HepG2 (cell line): Measurements from ENCODE around the gene TENT4B. TPM values are rescaled to one million over a fixed set of nuclear protein-coding genes. Genes with fewer than 3 reads are reported as not detected.

Source experiments
- ATAC-seq: fragments of 200-7000 bp; cut with Tn5 transposase; 3 replicates; pipeline ENCODE4 v1.9.1; 2020; ENCODE audit warnings: mild to moderate bottlenecking, moderate library complexity
- BruUV-seq: library from RNA; stranded (reverse); fragments of 400-500 nt; replicated peaks from 2 replicates; lab custom pipeline; 2021; lab: Mats Ljungman, UMichigan
- CTCF ChIA-PET: fragments of 300-600 bp; formaldehyde crosslinking; extraction: SDS; loops from one replicate; lab custom pipeline; 2021; ENCODE audit warnings: low total read pairs, inconsistent platforms, low intra/inter-chr PET ratio; lab: Yijun Ruan, JAX
- POLR2A ChIA-PET: fragments of 350-600 bp; sonication (Branson Sonifier 250); formaldehyde crosslinking; loops from one replicate; lab custom pipeline; 2020; ENCODE audit warnings: antibody characterized with exemption, inconsistent platforms; lab: Yijun Ruan, JAX
- DNase-seq: peaks from one replicate; pipeline ENCODE4 v3.0.0-alpha.2; 2015; ENCODE audit warnings: low spot score
- FAIRE-seq: peaks from 3 replicates; lab custom pipeline; 2011; peaks lifted over from hg19 to GRCh38; lab: Jason Lieb, UNC
- H2AFZ ChIP-seq: one replicate; pipeline ENCODE4 v1.6.1; 2011; ENCODE audit warnings: low read length, inconsistent platforms
- H3K27ac ChIP-seq: fragments of 300-600 bp; 3 replicates; pipeline ENCODE4 v1.8.0; 2011; ENCODE audit warnings: mixed run types, mild to moderate bottlenecking, mixed read lengths, low read length, inconsistent platforms; ENCODE audit not compliant: insufficient read depth; ENCODE audit errors: extremely low read length
- H3K27me3 ChIP-seq, 2 experiments: fragments of 200-600 bp in 1 of 2; 2 replicates in 1 of 2; 3 replicates in 1 of 2; pipeline versions ENCODE4 v1.6.0 to v1.8.0; 2011; ENCODE audit warnings: low read length in 2 of 2, mild to moderate bottlenecking in 2 of 2, moderate library complexity in 2 of 2, inconsistent platforms in 1 of 2; ENCODE audit not compliant: insufficient read depth in 2 of 2, control insufficient read depth in 1 of 2
- H3K36me3 ChIP-seq, 2 experiments: fragments of 200-600 bp in 1 of 2; replicated peaks in 1 of 2; 2 replicates in 1 of 2; 3 replicates in 1 of 2; pipeline versions ENCODE4 v1.5.1 to v1.8.0; 2011; ENCODE audit warnings: low read length in 2 of 2, inconsistent platforms in 1 of 2; ENCODE audit not compliant: insufficient read depth in 2 of 2, control insufficient read depth in 1 of 2
- H3K4me1 ChIP-seq: 2 replicates; pipeline ENCODE4 v1.5.1; 2012; ENCODE audit warnings: low read length, inconsistent platforms; ENCODE audit not compliant: insufficient read depth
- H3K4me2 ChIP-seq: 2 replicates; pipeline ENCODE4 v1.6.0; 2011; ENCODE audit warnings: low read depth, low read length, inconsistent platforms
- H3K4me3 ChIP-seq, 3 experiments: fragments of 200-600 bp in 1 of 3; sonication (generic), shearing (Covaris generic) in 1 of 3; replicated peaks in 1 of 3; 2 replicates each; pipeline ENCODE4 v1.5.1; 2011 to 2016; ENCODE audit warnings: low read length in 3 of 3, inconsistent platforms in 2 of 3, low read depth in 2 of 3, mild to moderate bottlenecking in 2 of 3, control low read depth in 1 of 3, mixed read lengths in 1 of 3; ENCODE audit not compliant: insufficient read depth in 1 of 3
- H3K79me2 ChIP-seq: one replicate; pipeline ENCODE4 v1.6.1; 2011; ENCODE audit warnings: low read length, inconsistent platforms; ENCODE audit not compliant: insufficient read depth
- H3K9ac ChIP-seq: 2 replicates; pipeline ENCODE4 v1.6.0; 2011; ENCODE audit warnings: mild to moderate bottlenecking, low read depth, low read length, inconsistent platforms; ENCODE audit not compliant: insufficient read depth
- H3K9me3 ChIP-seq: 2 replicates; pipeline ENCODE4 v1.5.1; 2012; ENCODE audit warnings: mild to moderate bottlenecking, low read length
- H4K20me1 ChIP-seq: 2 replicates; pipeline ENCODE4 v1.6.0; 2011; ENCODE audit warnings: inconsistent platforms, mild to moderate bottlenecking, low read length, moderate library complexity; ENCODE audit not compliant: insufficient read depth
- EP300 ChIP-seq, 3 experiments: sonication (generic) in 1 of 3; formaldehyde crosslinking in 1 of 3; IDR thresholded peaks; 2 replicates each; pipeline versions ENCODE4 v1.5.1 to v1.6.1; 2011 to 2020; ENCODE audit warnings: low read depth in 2 of 3, low read length in 2 of 3, borderline replicate concordance in 1 of 3, improper control_type of control experiment in 1 of 3, mild to moderate bottlenecking in 1 of 3, missing genetic modification reagents in 1 of 3, moderate library complexity in 1 of 3
- MAFK ChIP-seq, 2 experiments: IDR thresholded peaks in 1 of 2; conservative IDR thresholded peaks in 1 of 2; 2 replicates each; pipeline ENCODE4 v1.6.1; 2011; ENCODE audit warnings: improper control_type of control experiment in 2 of 2, low read length in 2 of 2
- NR1H2 ChIP-seq: sonication (generic); formaldehyde crosslinking; IDR thresholded peaks from 2 replicates; pipeline ENCODE4 v1.8.1; 2022; ENCODE audit warnings: low read depth, missing genetic modification reagents, borderline replicate concordance
- NR2C2 ChIP-seq: sonication (generic); formaldehyde crosslinking; IDR thresholded peaks from 2 replicates; pipeline ENCODE4 v1.4.0; 2020; ENCODE audit warnings: missing genetic modification reagents, mild to moderate bottlenecking, moderate library complexity, borderline replicate concordance
- REL ChIP-seq: sonication (generic); formaldehyde crosslinking; conservative IDR thresholded peaks from 2 replicates; pipeline ENCODE4 v1.8.0; 2022; ENCODE audit warnings: mild to moderate bottlenecking, missing genetic modification reagents, moderate library complexity
- RFXAP ChIP-seq: sonication (generic); formaldehyde crosslinking; IDR thresholded peaks from 2 replicates; pipeline ENCODE4 v1.4.0; 2020; ENCODE audit warnings: missing genetic modification reagents, borderline replicate concordance
- SPEN ChIP-seq: sonication (generic); formaldehyde crosslinking; IDR thresholded peaks from 2 replicates; pipeline ENCODE4 v1.5.1; 2020; ENCODE audit warnings: low read depth, mild to moderate bottlenecking, missing genetic modification reagents
- TOPORS ChIP-seq: sonication (generic); formaldehyde crosslinking; IDR thresholded peaks from 2 replicates; pipeline ENCODE4 v1.8.0; 2023; ENCODE audit warnings: mild to moderate bottlenecking, missing genetic modification reagents
- ZBTB34 ChIP-seq: sonication (generic); formaldehyde crosslinking; IDR thresholded peaks from 2 replicates; pipeline ENCODE4 v1.8.0; 2022; ENCODE audit warnings: mild to moderate bottlenecking, missing genetic modification reagents
- ZBTB7B ChIP-seq: sonication (generic); formaldehyde crosslinking; IDR thresholded peaks from 2 replicates; pipeline ENCODE4 v1.4.0; 2020; ENCODE audit warnings: missing genetic modification reagents
- ZNF768 ChIP-seq: sonication (generic); formaldehyde crosslinking; IDR thresholded peaks from 2 replicates; pipeline ENCODE4 v1.4.0; 2020; ENCODE audit warnings: missing genetic modification reagents
- ZNF781 ChIP-seq: sonication (generic); formaldehyde crosslinking; IDR thresholded peaks from 2 replicates; pipeline ENCODE4 v1.5.1; 2020; ENCODE audit warnings: borderline replicate concordance, mild to moderate bottlenecking, missing genetic modification reagents; ENCODE audit errors: not compliant biosample characterization
- WGBS: methylation state at CpG from one replicate; pipeline ENCODE4 v1.1.6; 2017; ENCODE audit warnings: low lambda C conversion rate; 5-methylcytosine and 5-hydroxymethylcytosine counted together
- in situ Hi-C: cut with HindIII; loops from 2 replicates; pipeline ENCODE4 v1.10.0; 2017; ENCODE audit warnings: low pct_unique_long_range_greater_than_20kb; ENCODE audit not compliant: extremely low pct_ligation_motif_present
- intact Hi-C: fragments of 100-400 bp; cut with micrococcal nuclease; formaldehyde crosslinking; loops from one replicate; pipeline ENCODE4 v1.10.0; 2022; ENCODE audit not compliant: unreplicated experiment
- polyA plus RNA-seq, 8 experiments: library from polyadenylated mRNA; depleted of rRNA in 3 of 8; stranded (reverse) in 7 of 8; unstranded in 1 of 8; fragments of >200 nt; fragmentation: Illumina TruSeq in 4 of 8; extraction: Trizol in 4 of 8; gene quantifications; 2 replicates each; pipeline versions ENCODE4 v1.2.1 to v1.2.3, GENCODE V29; 2011 to 2016; ENCODE audit warnings: low read depth in 4 of 8, missing spikeins in 1 of 8, mixed read lengths in 1 of 8; ENCODE audit not compliant: insufficient read depth in 1 of 8
- total RNA-seq, 5 experiments: library from RNA; depleted of rRNA; stranded (reverse); fragments of >200 nt; fragmentation: Illumina TruSeq; extraction: Trizol; gene quantifications; 2 replicates each; pipeline ENCODE4 v1.2.3, GENCODE V29; 2016; ENCODE audit warnings: low read depth in 1 of 5

TENT4B gene
- total and polyA plus RNA-seq, 2 of the 13 experiments (the other 11 are each of a cell fraction or from before 2014, with no cell fraction given) = 15.0 to 32.8 TPM

DNA sequence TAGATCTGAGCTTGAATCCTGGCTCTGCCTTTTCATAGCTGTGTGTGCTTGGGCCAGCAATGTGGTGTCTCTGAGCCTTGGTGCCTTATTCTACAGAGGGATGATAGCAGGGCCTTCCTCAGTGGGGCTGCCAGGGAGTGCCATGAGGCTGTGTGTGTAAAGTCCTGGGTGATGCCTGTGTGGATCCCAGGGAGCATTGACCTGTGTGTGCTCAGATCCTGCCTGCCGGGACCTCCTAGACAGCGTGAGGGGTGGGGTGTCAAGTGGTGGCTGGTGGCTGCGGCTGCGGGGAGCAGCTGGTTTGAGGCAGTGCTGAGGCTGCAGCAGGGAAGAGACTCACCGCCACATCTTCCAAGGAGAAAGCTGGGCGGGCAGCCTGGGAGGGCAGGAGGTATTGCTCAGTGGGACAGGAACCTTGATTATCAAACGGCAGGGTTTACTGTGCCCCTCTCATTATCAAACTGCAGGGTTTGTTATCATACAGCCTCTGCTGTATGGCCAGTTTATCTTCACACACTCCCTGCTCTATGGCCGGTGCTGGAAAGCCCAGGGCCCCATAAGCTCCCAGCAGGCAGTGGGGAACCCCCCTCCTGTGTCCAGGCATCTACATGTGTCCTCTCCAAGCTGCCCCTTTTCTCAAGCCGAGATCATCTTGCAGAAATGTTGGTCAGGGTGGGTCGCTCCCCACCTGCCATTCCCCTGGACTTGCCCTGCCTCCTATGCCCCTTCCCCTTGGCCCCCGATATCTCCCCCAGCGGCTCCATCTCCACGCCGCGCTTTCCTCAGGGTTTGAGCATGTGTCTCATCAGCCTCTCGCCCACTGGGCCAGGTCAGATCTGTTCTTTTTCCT is 110.2 kb downstream of the TENT4B start:
- Histone ChIP-seq H3K4me2 (no peak overlapping the region), H2AFZ (no peak overlapping the region), H3K4me1 (peaks cover 80% of the 10 kb centered on the region), H3K4me3 (no peak overlapping the region), H3K9ac (no peak overlapping the region), H3K9me3 (no peaks in the 10 kb centered on the region), H4K20me1 (no peaks in the 10 kb centered on the region), H3K36me3 (no peaks in the 10 kb centered on the region), H3K27ac (no peak overlapping the region), H3K27me3 (peaks cover 6 to 37% of the 10 kb centered on the region in 2 experiments; a peak in 4 of 5 replicates), H3K79me2 (no peaks in the 10 kb centered on the region)
- DNase-seq = no peak
- ChIA-PET POLR2A (interaction anchor here (1.6 kb wide), 1 partner anchor 34 kb away, joined by 5 read pairs; no protein-coding TSS in a partner anchor), CTCF (no interaction called here)
- intact Hi-C loops = no loop called here
- 72% methylated on average over 16 of the region's 16 CpGs for whole genome bisulfite sequencing
- in situ Hi-C loops = loop anchor here (10.0 kb wide), 1 partner anchor 402 kb away; no protein-coding TSS in a partner anchor
- peak; percentile 97 for TF ChIP-seq ZNF768 (CRISPR knock-in tag)
- no peak for TF ChIP-seq NR2C2 (CRISPR knock-in tag)
- FAIRE-seq = no peak
- no TSS peak for BruUV-seq
- no peak for ATAC-seq

DNA sequence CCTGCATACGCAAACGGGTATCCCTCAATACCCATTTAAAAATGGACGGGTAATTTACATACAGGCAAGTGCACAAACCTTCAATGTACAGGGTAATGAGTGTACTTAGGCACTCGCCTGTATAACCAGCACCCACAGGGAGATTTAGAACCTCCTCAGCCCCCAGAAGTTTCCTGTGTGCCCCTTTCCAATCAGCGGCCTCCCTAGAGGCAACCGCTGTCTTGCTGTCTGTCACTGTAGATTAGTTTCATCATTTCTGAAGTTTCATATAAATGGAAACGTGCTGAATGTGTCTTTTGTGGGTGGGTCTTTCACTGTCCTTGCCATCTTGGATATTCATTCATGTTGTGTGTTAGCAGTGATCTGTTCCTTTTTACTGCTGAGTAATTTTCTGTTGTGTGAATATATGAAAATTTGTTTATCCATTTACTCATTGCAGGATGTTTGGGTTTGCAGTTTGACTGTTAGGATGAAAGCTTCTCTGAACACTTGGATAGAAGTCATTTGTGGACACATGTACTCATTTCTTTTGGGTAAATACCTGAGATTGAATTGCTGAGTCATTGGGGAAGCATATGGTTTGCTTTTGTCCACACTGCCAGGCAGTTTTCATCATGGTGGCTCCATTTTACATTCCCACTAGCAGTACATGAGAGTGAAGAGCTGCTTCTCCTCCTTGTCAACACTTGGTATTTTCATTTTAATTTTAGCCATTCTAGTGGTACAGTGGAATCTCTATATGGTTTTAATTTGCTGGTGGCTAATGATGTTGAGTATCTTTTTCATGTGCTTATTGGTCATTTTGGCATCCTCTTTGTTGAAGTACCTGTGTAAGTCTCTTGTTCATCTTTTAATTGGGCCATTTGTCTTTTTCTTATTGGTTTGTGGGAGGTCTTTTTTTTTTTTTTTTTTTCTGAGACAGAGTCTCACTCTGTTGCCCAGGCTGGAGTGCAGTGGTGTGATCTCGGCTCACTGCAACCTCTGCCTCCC is 111.1 kb downstream of the TENT4B start:
- Histone ChIP-seq H3K79me2 (no peaks in the 10 kb centered on the region), H3K27me3 (peaks cover 6 to 32% of the 10 kb centered on the region in 2 experiments; a peak in 4 of 5 replicates), H3K4me1 (peaks cover 83% of the 10 kb centered on the region), H3K4me2 (no peak overlapping the region), H3K27ac (no peak overlapping the region), H3K9ac (no peak overlapping the region), H3K4me3 (no peak overlapping the region), H3K36me3 (no peaks in the 10 kb centered on the region), H4K20me1 (no peaks in the 10 kb centered on the region), H2AFZ (no peak overlapping the region), H3K9me3 (no peaks in the 10 kb centered on the region)
- WGBS = 74% methylated on average over 8 of the region's 8 CpGs
- intact Hi-C loops = no loop called here
- DNase-seq (peak; percentile 75), FAIRE-seq (peak; percentile 18), ATAC-seq (no peak)
- in situ Hi-C loops = loop anchor here (10.0 kb wide), 1 partner anchor 401 kb away; no protein-coding TSS in a partner anchor
- ChIA-PET POLR2A (no interaction called here), CTCF (no interaction called here)
- BruUV-seq = no TSS peak
- no peak for TF ChIP-seq ZBTB7B
- no peak for TF ChIP-seq TOPORS (CRISPR knock-in tag)
- TF ChIP-seq REL (CRISPR knock-in tag) = no peak
- TF ChIP-seq RFXAP = no peak
- no peak for TF ChIP-seq ZBTB34 (CRISPR knock-in tag)
- peak; percentile 83 to 93 for TF ChIP-seq MAFK (conservative IDR thresholded peaks at IDR 0.05 in 1 of 2, IDR thresholded peaks at IDR 0.05 in 1 of 2; ENCODE audit: low read length in 2 of 2)
- TF ChIP-seq NR1H2 (CRISPR knock-in tag) = no peak
- no peak for TF ChIP-seq ZNF781 (CRISPR knock-in tag)
- no peak for TF ChIP-seq SPEN (CRISPR knock-in tag)
- TF ChIP-seq EP300 (IDR thresholded peaks at IDR 0.05; ENCODE audit: low read depth in 2 of 2, low read length in 2 of 2) = peak in 1 of 2 experiments; percentile 54; a peak in 1 of 4 replicates
- peak; percentile 45; the same call in 1 of the 2 replicates for TF ChIP-seq EP300 (CRISPR knock-in tag; IDR thresholded peaks at IDR 0.05; ENCODE audit: borderline replicate concordance)
